Ovary (tissue), 9 donors: ENCODE measurements around the gene SCO1. TPM values are rescaled to one million over a fixed set of nuclear protein-coding genes. Genes with fewer than 3 reads are reported as not detected.
A peak's percentile ranks its signal among the peaks of the same experiment; 100 is the strongest.

Experiments
- DNase-seq, 5 donors: peaks; one replicate each; pipeline ENCODE4 v3.0.0-alpha.2; 2019 to 2020
- H3K27ac ChIP-seq, 2 donors: fragments of 200-600 bp; one replicate each; pipeline versions ENCODE4 v1.5.1 to v1.8.0; 2019 to 2022
- H3K27me3 ChIP-seq: fragments of 200-600 bp; one replicate; pipeline ENCODE4 v1.8.0; 2022
- H3K36me3 ChIP-seq: fragments of 200-600 bp; sonication (generic); one replicate; pipeline ENCODE4 v1.5.1; 2019
- H3K4me1 ChIP-seq: one replicate; pipeline ENCODE4 v1.8.1; 2013; ENCODE audit warnings: mild to moderate bottlenecking, moderate library complexity; ENCODE audit not compliant: insufficient read depth
- H3K4me3 ChIP-seq: fragments of 200-600 bp; sonication (generic); one replicate; pipeline ENCODE4 v1.5.1; 2017
- H3K9me3 ChIP-seq, 2 donors: fragments of 200-600 bp in 1 of 2; sonication (generic) in 1 of 2; one replicate each; pipeline versions ENCODE4 v1.5.1 to v1.8.1; 2013 to 2019; ENCODE audit warnings: mild to moderate bottlenecking in 1 of 2, moderate library complexity in 1 of 2
- CTCF ChIP-seq, 3 donors: fragments of 450-650 bp in 2 of 3; fragments of 200-600 bp in 1 of 3; IDR thresholded peaks; one replicate each; pipeline versions ENCODE4 v1.5.1 to v1.8.0; 2016 to 2022; ENCODE audit warnings: antibody characterized with exemption in 3 of 3, mild to moderate bottlenecking in 1 of 3
- EP300 ChIP-seq: sonication (generic); formaldehyde crosslinking; IDR thresholded peaks from one replicate; pipeline ENCODE4 v1.6.1; 2017; ENCODE audit warnings: antibody characterized with exemption
- POLR2A ChIP-seq: fragments of 450-650 bp; IDR thresholded peaks from one replicate; pipeline ENCODE4 v1.6.1; 2017; ENCODE audit warnings: antibody characterized with exemption, mild to moderate bottlenecking, moderate library complexity
- WGBS, 3 donors: extraction: QIAGEN DNeasy Blood & Tissue Kit in 1 of 3; methylation state at CpG; one replicate each; pipeline versions ENCODE4 v1.1.5 to v1.1.7; 2013 to 2017; 5-methylcytosine and 5-hydroxymethylcytosine counted together
- intact Hi-C, 4 donors: fragments of 100-400 bp; cut with DNase I; formaldehyde crosslinking; loops; one replicate each; pipeline versions ENCODE4 v1.11.0 to v1.15.1; 2022 to 2023
- polyA plus RNA-seq, 2 donors: library from polyadenylated mRNA; stranded (reverse); fragments of 200-250 nt in 1 of 2; fragments of 350-450 nt in 1 of 2; fragmentation: Illumina TruSeq in 1 of 2; extraction: RNeasy Lipid Tissue Mini Kit (QIAGEN cat#74804) in 1 of 2; gene quantifications; one replicate each; pipeline ENCODE4 v1.2.3, GENCODE V29; 2013 to 2014
- total RNA-seq, 7 donors: library from RNA; depleted of rRNA in 2 of 7; stranded (reverse); fragments of >200 nt in 2 of 7; fragmentation: NEBNext Ultra II Directional in 3 of 7; extraction: Animal tissue kit (Norgen Biotek cat#: 25700) in 3 of 7; gene quantifications; one replicate each; pipeline versions ENCODE4 v1.1.0 to v1.2.4, GENCODE V29; 2016 to 2023
- donor health status: DM: no; HTN: no; CAD: no; lungs with moderate emphysema.
- donor health status: DM: no; HTN: no; CAD: no.
- donor health status: Bipolar disorder and iron deficiency.
- donor health status: DM: yes; HTN: yes; CAD: no.
- donor health status: DM: no; HTN: no; CAD: no.
- donor health status: DM: yes; HTN: yes; CAD: no.

Gene SCO1
- total and polyA plus RNA-seq, 9 donors, result 9.5 to 26.5 (median 20.7) TPM

GRCh38 chr17:10729334-10730193 is 32.2 kb upstream of the SCO1 start, which contains the start of gene TMEM220:
Gene TMEM220, minus strand, starts transcription at chr17:10730023. Its CDS starts 172 bp downstream, at chr17:10729851.
- Histone ChIP-seq H3K27me3 (no peaks in the 10 kb centered on the region), H3K9me3 (no peaks in the 10 kb centered on the region), H3K36me3 (no peaks in the 10 kb centered on the region), H3K27ac (peak within 1 kb of the TSS; percentile 93 to 98), H3K4me1 (peaks cover 2% of the 10 kb centered on the region), H3K4me3 (peak within 1 kb of the TSS; percentile 86)
- peak in 1 of 3 donors; percentile 22 for TF ChIP-seq CTCF (IDR thresholded peaks at IDR 0.05)
- TF ChIP-seq POLR2A, result peak; percentile 72
- no peak for TF ChIP-seq EP300
- 1 to 2% (median 1%) methylated on average over 78 to 79 of the region's 79 CpGs for WGBS, 3 donors
- DNase-seq, result peak; percentile 81 to 90 (median 87)
- intact Hi-C loops, result loop anchor here in 1 of 4 donors (5.0 kb wide), 1 partner anchor 113 kb away; no protein-coding TSS in a partner anchor

- intact Hi-C loops, result no loop called here
- peak overlapping the region in 1 of 2 donors; percentile 98 for H3K27ac ChIP-seq
Observed at GRCh38 chr17:10728331-10728892, 31.1 kb upstream of the SCO1 start.

GRCh38 chr17:10727192-10727591 is 29.9 kb upstream of the SCO1 start:
- TF ChIP-seq CTCF (IDR thresholded peaks at IDR 0.05) (no peak), POLR2A (no peak), EP300 (no peak)
- Histone ChIP-seq H3K4me3 (no peak overlapping the region), H3K36me3 (no peaks in the 10 kb centered on the region), H3K27ac (no peak overlapping the region), H3K27me3 (no peaks in the 10 kb centered on the region), H3K9me3 (no peaks in the 10 kb centered on the region), H3K4me1 (peaks cover 2% of the 10 kb centered on the region)
- intact Hi-C loops, result no loop called here
- no peak for DNase-seq
- 84 to 93% (median 85%) methylated on average over 5 of the region's 5 CpGs for WGBS, 3 donors

More at GRCh38 chr17:10728331-10728892, 31.1 kb upstream of the SCO1 start:
- TF ChIP-seq CTCF (IDR thresholded peaks at IDR 0.05) (peak in 1 of 3 donors; percentile 9), EP300 (no peak)
- Histone ChIP-seq H3K9me3 (no peaks in the 10 kb centered on the region), H3K27me3 (no peaks in the 10 kb centered on the region), H3K4me1 (peaks cover 2% of the 10 kb centered on the region), H3K4me3 (no peak overlapping the region), H3K36me3 (no peaks in the 10 kb centered on the region)
- WGBS, 3 donors, result 95 to 96% (median 95%) methylated on average over 10 of the region's 10 CpGs
- DNase-seq, result no peak

GRCh38 chr17:10726196-10726595 is 28.9 kb upstream of the SCO1 start:
- Histone ChIP-seq H3K27me3 (no peaks in the 10 kb centered on the region), H3K9me3 (no peaks in the 10 kb centered on the region), H3K27ac (no peak overlapping the region), H3K4me3 (no peak overlapping the region), H3K4me1 (no peaks in the 10 kb centered on the region), H3K36me3 (no peaks in the 10 kb centered on the region)
- DNase-seq, result no peak
- TF ChIP-seq CTCF (IDR thresholded peaks at IDR 0.05) (no peak), POLR2A (no peak), EP300 (no peak)
- intact Hi-C loops, result no loop called here
- 58 to 81% (median 61%) methylated on average over 2 of the region's 2 CpGs for WGBS, 3 donors
